HEK293 (cell line): Measurements from ENCODE around the gene ZBTB38.
A peak's percentile ranks its signal among the peaks of the same experiment; 100 is the strongest.

ENCODE experiments used
- CTCF ChIA-PET: fragments of 350-600 bp; formaldehyde crosslinking; extraction: SDS; loops from one replicate; lab custom pipeline; 2021; ENCODE audit warnings: antibody characterized with exemption; lab: Yijun Ruan, JAX
- POLR2A ChIA-PET: fragments of 300-600 bp; formaldehyde crosslinking; extraction: SDS; loops from one replicate; lab custom pipeline; 2020; ENCODE audit warnings: antibody characterized with exemption, inconsistent platforms; lab: Yijun Ruan, JAX
- H3K27ac ChIP-seq: fragments of 200-500 bp; sonication (Bioruptor generic); 2 replicates; pipeline ENCODE4 v1.5.1; 2014; ENCODE audit warnings: low read depth, low read length, control low read depth, inconsistent platforms; ENCODE audit errors: extremely low read depth
- H3K36me3 ChIP-seq, 2 experiments: fragments of 200-500 bp in 1 of 2; sonication (Bioruptor generic) in 1 of 2; 1 replicate in 1 of 2; 2 replicates in 1 of 2; pipeline ENCODE4 v1.5.1; 2014 to 2017; ENCODE audit warnings: inconsistent platforms in 2 of 2, low read length in 2 of 2; ENCODE audit not compliant: control insufficient read depth in 2 of 2, insufficient read depth in 1 of 2
- H3K4me1 ChIP-seq: fragments of 200-500 bp; sonication (Bioruptor generic); 2 replicates; pipeline ENCODE4 v1.5.1; 2014; ENCODE audit warnings: mild to moderate bottlenecking, low read length, inconsistent platforms; ENCODE audit not compliant: control insufficient read depth, insufficient read depth
- H3K4me3 ChIP-seq: 2 replicates; pipeline ENCODE4 v1.5.1; 2011; ENCODE audit warnings: low read depth, mild to moderate bottlenecking, control low read depth, low read length, moderate library complexity
- H3K9me3 ChIP-seq: fragments of 200-500 bp; sonication (Bioruptor generic); 2 replicates; pipeline ENCODE4 v1.5.1; 2014; ENCODE audit warnings: low read depth, low read length, inconsistent platforms; ENCODE audit not compliant: control insufficient read depth, insufficient read depth
- OSR2 ChIP-seq: fragments of 450-650 bp; formaldehyde crosslinking; IDR thresholded peaks from 2 replicates; pipeline ENCODE4 v1.5.1; 2016; ENCODE audit warnings: missing biosample characterization, missing genetic modification characterization
- PRDM1 ChIP-seq: fragments of 450-650 bp; formaldehyde crosslinking; IDR thresholded peaks from 2 replicates; pipeline ENCODE4; 2016; ENCODE audit warnings: missing biosample characterization, missing genetic modification characterization
- SP3 ChIP-seq: fragments of 450-650 bp; formaldehyde crosslinking; IDR thresholded peaks from 2 replicates; pipeline ENCODE4 v1.5.1; 2016; ENCODE audit warnings: missing biosample characterization, missing genetic modification characterization
- TRIM28 ChIP-seq: IDR thresholded peaks from 2 replicates; pipeline ENCODE4 v1.6.1; 2011; ENCODE audit warnings: low read length, control low read depth, borderline replicate concordance
- ZBTB17 ChIP-seq: fragments of 450-650 bp; formaldehyde crosslinking; IDR thresholded peaks from 2 replicates; pipeline ENCODE4 v1.5.1; 2016; ENCODE audit warnings: missing biosample characterization, missing genetic modification characterization
- ZBTB20 ChIP-seq: fragments of 450-650 bp; formaldehyde crosslinking; IDR thresholded peaks from 2 replicates; pipeline ENCODE4 v1.5.1; 2016; ENCODE audit warnings: missing biosample characterization, missing genetic modification characterization
- ZEB2 ChIP-seq: fragments of 450-650 bp; formaldehyde crosslinking; IDR thresholded peaks from 2 replicates; pipeline ENCODE4 v1.5.1; 2016; ENCODE audit warnings: missing biosample characterization, missing genetic modification characterization
- ZNF10 ChIP-seq: fragments of 450-650 bp; formaldehyde crosslinking; IDR thresholded peaks from 2 replicates; pipeline ENCODE4 v1.5.1; 2017; ENCODE audit warnings: missing biosample characterization, missing genetic modification characterization
- ZNF175 ChIP-seq: fragments of 450-650 bp; formaldehyde crosslinking; IDR thresholded peaks from 2 replicates; pipeline ENCODE4 v1.5.1; 2016; ENCODE audit warnings: missing biosample characterization, missing genetic modification characterization
- ZNF23 ChIP-seq: fragments of 450-650 bp; formaldehyde crosslinking; IDR thresholded peaks from 2 replicates; pipeline ENCODE4 v1.5.1; 2016; ENCODE audit warnings: missing biosample characterization, missing genetic modification characterization, borderline replicate concordance
- ZNF473 ChIP-seq: fragments of 450-650 bp; formaldehyde crosslinking; IDR thresholded peaks from 2 replicates; pipeline ENCODE4 v1.5.1; 2017; ENCODE audit warnings: missing biosample characterization, missing genetic modification characterization
- ZNF48 ChIP-seq: fragments of 450-650 bp; formaldehyde crosslinking; IDR thresholded peaks from 2 replicates; pipeline ENCODE4 v1.5.1; 2016; ENCODE audit warnings: missing biosample characterization, missing genetic modification characterization
- ZNF600 ChIP-seq: fragments of 450-650 bp; formaldehyde crosslinking; IDR thresholded peaks from 2 replicates; pipeline ENCODE4 v1.5.1; 2016; ENCODE audit warnings: missing biosample characterization, missing genetic modification characterization
- ZNF623 ChIP-seq: fragments of 450-650 bp; formaldehyde crosslinking; IDR thresholded peaks from 2 replicates; pipeline ENCODE4 v1.5.1; 2016; ENCODE audit warnings: missing biosample characterization, missing genetic modification characterization
- ZNF791 ChIP-seq: fragments of 450-650 bp; formaldehyde crosslinking; IDR thresholded peaks from 2 replicates; pipeline ENCODE4 v1.5.1; 2016; ENCODE audit warnings: missing biosample characterization, missing genetic modification characterization
- ZNF792 ChIP-seq: fragments of 450-650 bp; formaldehyde crosslinking; IDR thresholded peaks from 2 replicates; pipeline ENCODE4 v1.5.1; 2016; ENCODE audit warnings: missing biosample characterization, missing genetic modification characterization
- ZNF830 ChIP-seq: fragments of 450-650 bp; IDR thresholded peaks from 2 replicates; pipeline ENCODE4 v1.5.0; 2018; ENCODE audit warnings: missing biosample characterization, missing genetic modification characterization, low read depth, mild to moderate bottlenecking, moderate library complexity
- TF ChIP-seq, protein P1 (sequence below): fragments of 450-650 bp; formaldehyde crosslinking; IDR thresholded peaks from 2 replicates; pipeline ENCODE4 v1.5.1; 2016; ENCODE audit warnings: missing biosample characterization, missing genetic modification characterization
- TF ChIP-seq, protein P2 (sequence below): fragments of 450-650 bp; formaldehyde crosslinking; IDR thresholded peaks from 2 replicates; pipeline ENCODE4 v1.5.1; 2016; ENCODE audit warnings: missing biosample characterization, missing genetic modification characterization, low read depth
- TF ChIP-seq, protein P3 (sequence below): fragments of 450-650 bp; IDR thresholded peaks from 2 replicates; pipeline ENCODE4 v1.5.1; 2018; ENCODE audit warnings: missing biosample characterization, mild to moderate bottlenecking, missing genetic modification characterization
- TF ChIP-seq, protein P4 (sequence below): fragments of 450-650 bp; formaldehyde crosslinking; IDR thresholded peaks from 2 replicates; pipeline ENCODE4 v1.5.1; 2016; ENCODE audit warnings: missing biosample characterization, missing genetic modification characterization

The ZBTB38 gene

DNA sequence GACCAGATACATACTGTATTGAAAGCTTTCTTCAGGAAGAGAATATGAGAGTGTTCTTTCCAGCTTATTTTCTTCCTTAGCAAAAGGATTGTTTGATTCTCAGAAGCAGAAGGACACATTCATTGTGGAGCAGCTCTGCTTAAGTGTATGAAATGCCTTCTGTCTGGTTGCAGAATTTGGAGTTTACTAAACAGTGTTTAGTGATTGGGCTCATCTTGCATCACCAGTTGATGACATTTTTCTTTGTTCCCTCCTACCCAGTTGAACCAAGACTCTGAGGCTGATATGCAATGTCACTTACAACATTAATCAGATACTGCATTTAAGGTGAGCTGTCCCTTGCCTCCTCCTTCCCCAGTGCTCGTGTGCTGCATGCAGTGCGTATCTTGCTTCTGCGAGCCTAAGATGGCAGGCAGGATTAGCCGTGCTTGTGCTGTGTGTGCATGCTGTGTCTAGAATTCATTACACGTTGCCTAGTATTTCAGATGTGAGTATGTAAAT, 18.4 kb downstream of the ZBTB38 start (continued):
- no peak for TF ChIP-seq OSR2 (tag by site-specific recombination)
- TF ChIP-seq TRIM28 = 0 out of 2 replicates have a peak, but pooled peaks have one; percentile 50
- TF ChIP-seq ZNF623 (tag by site-specific recombination) = no peak
- TF ChIP-seq PRDM1 (tag by site-specific recombination) = 0 out of 2 replicates have a peak, but pooled peaks have one; percentile 4
- peak; percentile 51; the same call in 1 of the 2 replicates for TF ChIP-seq ZBTB20 (tag by site-specific recombination)
- TF ChIP-seq ZEB2 = 0 out of 2 replicates have a peak, but pooled peaks have one; percentile 50
- TF ChIP-seq, protein P1, sequence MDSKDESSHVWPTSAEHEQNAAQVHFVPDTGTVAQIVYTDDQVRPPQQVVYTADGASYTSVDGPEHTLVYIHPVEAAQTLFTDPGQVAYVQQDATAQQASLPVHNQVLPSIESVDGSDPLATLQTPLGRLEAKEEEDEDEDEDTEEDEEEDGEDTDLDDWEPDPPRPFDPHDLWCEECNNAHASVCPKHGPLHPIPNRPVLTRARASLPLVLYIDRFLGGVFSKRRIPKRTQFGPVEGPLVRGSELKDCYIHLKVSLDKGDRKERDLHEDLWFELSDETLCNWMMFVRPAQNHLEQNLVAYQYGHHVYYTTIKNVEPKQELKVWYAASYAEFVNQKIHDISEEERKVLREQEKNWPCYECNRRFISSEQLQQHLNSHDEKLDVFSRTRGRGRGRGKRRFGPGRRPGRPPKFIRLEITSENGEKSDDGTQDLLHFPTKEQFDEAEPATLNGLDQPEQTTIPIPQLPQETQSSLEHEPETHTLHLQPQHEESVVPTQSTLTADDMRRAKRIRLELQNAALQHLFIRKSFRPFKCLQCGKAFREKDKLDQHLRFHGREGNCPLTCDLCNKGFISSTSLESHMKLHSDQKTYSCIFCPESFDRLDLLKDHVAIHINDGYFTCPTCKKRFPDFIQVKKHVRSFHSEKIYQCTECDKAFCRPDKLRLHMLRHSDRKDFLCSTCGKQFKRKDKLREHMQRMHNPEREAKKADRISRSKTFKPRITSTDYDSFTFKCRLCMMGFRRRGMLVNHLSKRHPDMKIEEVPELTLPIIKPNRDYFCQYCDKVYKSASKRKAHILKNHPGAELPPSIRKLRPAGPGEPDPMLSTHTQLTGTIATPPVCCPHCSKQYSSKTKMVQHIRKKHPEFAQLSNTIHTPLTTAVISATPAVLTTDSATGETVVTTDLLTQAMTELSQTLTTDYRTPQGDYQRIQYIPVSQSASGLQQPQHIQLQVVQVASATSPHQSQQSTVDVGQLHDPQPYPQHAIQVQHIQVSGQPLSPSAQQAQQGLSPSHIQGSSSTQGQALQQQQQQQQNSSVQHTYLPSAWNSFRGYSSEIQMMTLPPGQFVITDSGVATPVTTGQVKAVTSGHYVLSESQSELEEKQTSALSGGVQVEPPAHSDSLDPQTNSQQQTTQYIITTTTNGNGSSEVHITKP (tag by site-specific recombination) = peak; percentile 55
- TF ChIP-seq ZNF473 (tag by site-specific recombination) = no peak
- TF ChIP-seq ZNF10 = peak; percentile 53
- TF ChIP-seq ZNF600 (tag by site-specific recombination) = peak; percentile 97
- TF ChIP-seq, protein P2, sequence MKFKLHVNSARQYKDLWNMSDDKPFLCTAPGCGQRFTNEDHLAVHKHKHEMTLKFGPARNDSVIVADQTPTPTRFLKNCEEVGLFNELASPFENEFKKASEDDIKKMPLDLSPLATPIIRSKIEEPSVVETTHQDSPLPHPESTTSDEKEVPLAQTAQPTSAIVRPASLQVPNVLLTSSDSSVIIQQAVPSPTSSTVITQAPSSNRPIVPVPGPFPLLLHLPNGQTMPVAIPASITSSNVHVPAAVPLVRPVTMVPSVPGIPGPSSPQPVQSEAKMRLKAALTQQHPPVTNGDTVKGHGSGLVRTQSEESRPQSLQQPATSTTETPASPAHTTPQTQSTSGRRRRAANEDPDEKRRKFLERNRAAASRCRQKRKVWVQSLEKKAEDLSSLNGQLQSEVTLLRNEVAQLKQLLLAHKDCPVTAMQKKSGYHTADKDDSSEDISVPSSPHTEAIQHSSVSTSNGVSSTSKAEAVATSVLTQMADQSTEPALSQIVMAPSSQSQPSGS (tag by site-specific recombination) = peak; percentile 53; the same call in 1 of the 2 replicates
- TF ChIP-seq ZNF175 (tag by site-specific recombination) = no peak
- peak; percentile 92 for TF ChIP-seq ZBTB17 (tag by site-specific recombination)

DNA sequence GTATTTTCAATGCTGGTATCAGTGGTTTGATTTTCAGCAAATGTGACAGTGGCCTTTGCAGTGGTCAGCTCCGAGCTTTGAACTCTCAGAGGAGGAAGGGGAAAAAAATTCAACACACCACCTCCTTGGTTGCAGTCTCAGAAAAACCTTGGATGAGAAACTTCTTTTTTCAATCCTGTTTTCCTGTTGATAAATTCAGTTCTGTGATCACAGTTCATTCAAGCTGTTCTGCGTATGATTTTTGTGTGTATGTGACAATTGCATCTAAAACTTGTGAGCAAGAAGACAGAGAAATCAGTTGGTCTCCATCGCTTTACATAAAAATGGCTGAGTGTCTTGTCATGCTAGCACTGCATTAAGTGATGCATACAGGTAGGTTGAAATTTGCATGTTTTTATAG, 19.2 kb downstream of the ZBTB38 start:
- Histone ChIP-seq H3K36me3 (no peaks in the 10 kb centered on the region), H3K27ac (no peak overlapping the region), H3K9me3 (no peaks in the 10 kb centered on the region), H3K4me3 (no peak overlapping the region), H3K4me1 (peaks cover 4% of the 10 kb centered on the region; the same call in 1 of the 2 replicates)
- ChIA-PET CTCF (interaction anchor here (0.8 to 1.1 kb wide), 2 partner anchors 27 to 393 kb away, joined by 3 read pairs; no protein-coding TSS in a partner anchor), POLR2A (no interaction called here)
- TF ChIP-seq, protein P3, sequence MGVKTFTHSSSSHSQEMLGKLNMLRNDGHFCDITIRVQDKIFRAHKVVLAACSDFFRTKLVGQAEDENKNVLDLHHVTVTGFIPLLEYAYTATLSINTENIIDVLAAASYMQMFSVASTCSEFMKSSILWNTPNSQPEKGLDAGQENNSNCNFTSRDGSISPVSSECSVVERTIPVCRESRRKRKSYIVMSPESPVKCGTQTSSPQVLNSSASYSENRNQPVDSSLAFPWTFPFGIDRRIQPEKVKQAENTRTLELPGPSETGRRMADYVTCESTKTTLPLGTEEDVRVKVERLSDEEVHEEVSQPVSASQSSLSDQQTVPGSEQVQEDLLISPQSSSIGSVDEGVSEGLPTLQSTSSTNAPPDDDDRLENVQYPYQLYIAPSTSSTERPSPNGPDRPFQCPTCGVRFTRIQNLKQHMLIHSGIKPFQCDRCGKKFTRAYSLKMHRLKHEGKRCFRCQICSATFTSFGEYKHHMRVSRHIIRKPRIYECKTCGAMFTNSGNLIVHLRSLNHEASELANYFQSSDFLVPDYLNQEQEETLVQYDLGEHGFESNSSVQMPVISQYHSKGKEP (tag by site-specific recombination) = peak; percentile 47; the same call in 1 of the 2 replicates
- TF ChIP-seq ZNF48 (tag by site-specific recombination) (no peak), ZNF830 (tag by site-specific recombination) (no peak), ZNF791 (tag by site-specific recombination) (no peak), ZNF792 (tag by site-specific recombination) (no peak), ZNF23 (tag by site-specific recombination) (no peak), SP3 (tag by site-specific recombination) (no peak)
- TF ChIP-seq, protein P4, sequence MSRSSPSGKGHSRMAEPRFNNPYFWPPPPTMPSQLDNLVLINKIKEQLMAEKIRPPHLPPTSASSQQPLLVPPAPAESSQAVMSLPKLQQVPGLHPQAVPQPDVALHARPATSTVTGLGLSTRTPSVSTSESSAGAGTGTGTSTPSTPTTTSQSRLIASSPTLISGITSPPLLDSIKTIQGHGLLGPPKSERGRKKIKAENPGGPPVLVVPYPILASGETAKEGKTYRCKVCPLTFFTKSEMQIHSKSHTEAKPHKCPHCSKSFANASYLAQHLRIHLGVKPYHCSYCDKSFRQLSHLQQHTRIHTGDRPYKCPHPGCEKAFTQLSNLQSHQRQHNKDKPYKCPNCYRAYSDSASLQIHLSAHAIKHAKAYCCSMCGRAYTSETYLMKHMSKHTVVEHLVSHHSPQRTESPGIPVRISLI (tag by site-specific recombination) = no peak
